Loucy (cell line): ENCODE measurements around the gene PAX6.
"Not testable (repeated sequence)": the region's sequence is repeated elsewhere in the genome, so short reads cannot be mapped to it uniquely, and the experiment has no call there.

Experiments used
- H2AFZ ChIP-seq: fragments of 200-600 bp; sonication (generic); 2 replicates; pipeline ENCODE4 v1.6.0; 2016; ENCODE audit warnings: antibody characterized with exemption, mild to moderate bottlenecking, low read length, moderate library complexity
- H3F3A ChIP-seq: fragments of 200-600 bp; 2 replicates; pipeline ENCODE4 v1.6.0; 2016; ENCODE audit warnings: antibody characterized with exemption, low read depth, mild to moderate bottlenecking
- H3K27me3 ChIP-seq: fragments of 200-600 bp; sonication (generic); 2 replicates; pipeline ENCODE4 v1.6.1; 2014; ENCODE audit warnings: low read length, mild to moderate bottlenecking; ENCODE audit not compliant: insufficient read depth, poor library complexity, severe bottlenecking
- H3K36me3 ChIP-seq: fragments of 200-600 bp; sonication (generic); 2 replicates; pipeline ENCODE4 v1.6.1; 2016; ENCODE audit warnings: low read length; ENCODE audit not compliant: insufficient read depth
- H3K4me1 ChIP-seq: fragments of 200-600 bp; sonication (generic); 2 replicates; pipeline ENCODE4 v1.5.1; 2014; ENCODE audit warnings: low read length, mild to moderate bottlenecking; ENCODE audit not compliant: insufficient read depth, poor library complexity, severe bottlenecking
- H3K4me2 ChIP-seq: fragments of 200-600 bp; sonication (generic); 2 replicates; pipeline ENCODE4 v1.6.0; 2014; ENCODE audit warnings: antibody characterized with exemption, low read length, low read depth, mild to moderate bottlenecking; ENCODE audit not compliant: poor library complexity, severe bottlenecking
- H3K4me3 ChIP-seq: fragments of 200-600 bp; sonication (generic); 2 replicates; pipeline ENCODE4 v1.5.1; 2014; ENCODE audit warnings: low read length, mild to moderate bottlenecking, mixed read lengths; ENCODE audit not compliant: poor library complexity, severe bottlenecking
- H3K79me2 ChIP-seq: fragments of 200-600 bp; sonication (generic); 2 replicates; pipeline ENCODE4 v1.6.1; 2014; ENCODE audit warnings: low read length; ENCODE audit not compliant: insufficient read depth
- H3K9ac ChIP-seq: fragments of 200-600 bp; sonication (generic); 2 replicates; pipeline ENCODE4 v1.6.0; 2014; ENCODE audit warnings: mild to moderate bottlenecking, low read depth, low read length, moderate library complexity; ENCODE audit not compliant: poor library complexity, severe bottlenecking
- H3K9me2 ChIP-seq: fragments of 200-600 bp; sonication (generic); replicated peaks from 2 replicates; pipeline ENCODE4 v1.6.1; 2016; ENCODE audit warnings: low read depth, low read length, mixed read lengths
- H3K9me3 ChIP-seq: fragments of 200-600 bp; sonication (generic); 2 replicates; pipeline ENCODE4 v1.6.1; 2014; ENCODE audit warnings: mild to moderate bottlenecking, antibody characterized with exemption, low read length, low read depth; ENCODE audit not compliant: insufficient read depth
- H4K20me1 ChIP-seq: fragments of 200-600 bp; sonication (generic); 2 replicates; pipeline ENCODE4 v1.6.0; 2014; ENCODE audit warnings: antibody characterized with exemption, low read length, mild to moderate bottlenecking; ENCODE audit not compliant: insufficient read depth, poor library complexity, severe bottlenecking
- EZH2phosphoT487 ChIP-seq: fragments of 200-600 bp; IDR thresholded peaks from 2 replicates; pipeline ENCODE4 v1.6.1; 2018; ENCODE audit warnings: antibody characterized with exemption, mild to moderate bottlenecking, moderate library complexity, borderline replicate concordance
- TF ChIP-seq, protein P1 (sequence below): fragments of 200-600 bp; sonication (generic); conservative IDR thresholded peaks from 2 replicates; pipeline ENCODE4 v1.5.1; 2014; ENCODE audit warnings: mild to moderate bottlenecking, antibody characterized with exemption, low read length

PAX6 gene

DNA sequence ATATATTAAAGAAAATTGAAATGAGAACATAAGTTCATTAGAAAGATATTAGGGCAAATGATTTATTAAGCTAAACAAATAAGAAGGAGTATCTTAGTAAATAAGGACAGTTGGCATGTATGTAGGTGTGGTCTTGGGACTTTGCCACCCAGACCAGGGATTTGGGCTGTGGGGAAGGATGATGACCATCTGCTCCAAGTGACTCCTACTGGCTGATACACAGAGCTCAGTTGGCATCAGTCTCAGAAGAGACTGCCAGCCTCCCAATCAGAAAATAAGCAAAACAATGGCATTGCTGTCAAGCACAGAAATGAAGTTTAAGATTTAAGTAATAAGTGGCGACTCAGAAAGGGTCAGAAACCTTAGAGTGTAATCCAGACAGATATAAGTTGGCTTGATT lies 49.5 kb downstream of the PAX6 start:
- H3K4me1 ChIP-seq = no peaks in the 10 kb centered on the region
- H3K27me3 ChIP-seq = no peaks in the 10 kb centered on the region
- H3K9ac ChIP-seq = no peak overlapping the region
- no peaks in the 10 kb centered on the region for H3K9me3 ChIP-seq
- no peak overlapping the region for H3K4me2 ChIP-seq
- H4K20me1 ChIP-seq = no peaks in the 10 kb centered on the region
- TF ChIP-seq, protein P1, sequence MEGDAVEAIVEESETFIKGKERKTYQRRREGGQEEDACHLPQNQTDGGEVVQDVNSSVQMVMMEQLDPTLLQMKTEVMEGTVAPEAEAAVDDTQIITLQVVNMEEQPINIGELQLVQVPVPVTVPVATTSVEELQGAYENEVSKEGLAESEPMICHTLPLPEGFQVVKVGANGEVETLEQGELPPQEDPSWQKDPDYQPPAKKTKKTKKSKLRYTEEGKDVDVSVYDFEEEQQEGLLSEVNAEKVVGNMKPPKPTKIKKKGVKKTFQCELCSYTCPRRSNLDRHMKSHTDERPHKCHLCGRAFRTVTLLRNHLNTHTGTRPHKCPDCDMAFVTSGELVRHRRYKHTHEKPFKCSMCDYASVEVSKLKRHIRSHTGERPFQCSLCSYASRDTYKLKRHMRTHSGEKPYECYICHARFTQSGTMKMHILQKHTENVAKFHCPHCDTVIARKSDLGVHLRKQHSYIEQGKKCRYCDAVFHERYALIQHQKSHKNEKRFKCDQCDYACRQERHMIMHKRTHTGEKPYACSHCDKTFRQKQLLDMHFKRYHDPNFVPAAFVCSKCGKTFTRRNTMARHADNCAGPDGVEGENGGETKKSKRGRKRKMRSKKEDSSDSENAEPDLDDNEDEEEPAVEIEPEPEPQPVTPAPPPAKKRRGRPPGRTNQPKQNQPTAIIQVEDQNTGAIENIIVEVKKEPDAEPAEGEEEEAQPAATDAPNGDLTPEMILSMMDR = no peak
- TF ChIP-seq EZH2phosphoT487 = no peak
- no peak overlapping the region for H2AFZ ChIP-seq
- H3K36me3 ChIP-seq = no peaks in the 10 kb centered on the region
- H3K9me2 ChIP-seq = no peaks in the 10 kb centered on the region
- no peaks in the 10 kb centered on the region for H3F3A ChIP-seq
- no peaks in the 10 kb centered on the region for H3K79me2 ChIP-seq
- H3K4me3 ChIP-seq = no peak overlapping the region

DNA sequence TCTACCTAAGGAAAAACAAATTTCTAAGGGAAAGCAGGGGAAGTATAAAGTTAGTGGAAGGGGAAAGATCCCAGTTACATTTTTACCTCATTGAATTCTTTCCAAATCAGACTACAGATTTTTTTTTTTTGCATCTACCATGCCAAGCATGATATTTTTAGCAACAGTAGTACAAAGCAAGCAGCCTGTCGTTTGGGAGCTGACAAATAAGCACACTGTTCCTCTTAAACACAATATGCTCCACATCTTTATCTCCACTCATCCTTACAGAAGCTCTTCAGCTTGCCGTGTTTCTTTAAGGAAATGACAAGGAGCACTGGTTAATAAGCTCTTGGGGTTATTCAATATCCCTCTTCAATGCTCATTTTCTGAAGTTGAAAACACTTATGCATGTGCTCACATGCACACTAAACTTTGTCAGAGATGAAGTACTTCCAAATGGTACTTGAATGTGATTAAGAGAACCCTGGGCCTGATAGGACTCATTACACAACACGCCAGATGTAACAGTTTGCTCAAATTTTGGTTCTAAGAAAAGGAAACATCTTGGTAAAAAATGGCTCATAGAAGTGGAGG lies 53.8 kb downstream of the PAX6 start:
- no peaks in the 10 kb centered on the region for H3F3A ChIP-seq
- no peaks in the 10 kb centered on the region for H3K36me3 ChIP-seq
- no peak for TF ChIP-seq EZH2phosphoT487
- TF ChIP-seq, protein P1 = no peak
- no peak overlapping the region for H2AFZ ChIP-seq
- no peaks in the 10 kb centered on the region for H3K9me2 ChIP-seq
- no peak overlapping the region for H3K9ac ChIP-seq
- H3K4me2 ChIP-seq = no peak overlapping the region
- no peaks in the 10 kb centered on the region for H3K9me3 ChIP-seq
- no peaks in the 10 kb centered on the region for H3K79me2 ChIP-seq
- H3K4me3 ChIP-seq = no peak overlapping the region
- H4K20me1 ChIP-seq = no peaks in the 10 kb centered on the region
- H3K4me1 ChIP-seq = no peaks in the 10 kb centered on the region
- no peaks in the 10 kb centered on the region for H3K27me3 ChIP-seq

DNA sequence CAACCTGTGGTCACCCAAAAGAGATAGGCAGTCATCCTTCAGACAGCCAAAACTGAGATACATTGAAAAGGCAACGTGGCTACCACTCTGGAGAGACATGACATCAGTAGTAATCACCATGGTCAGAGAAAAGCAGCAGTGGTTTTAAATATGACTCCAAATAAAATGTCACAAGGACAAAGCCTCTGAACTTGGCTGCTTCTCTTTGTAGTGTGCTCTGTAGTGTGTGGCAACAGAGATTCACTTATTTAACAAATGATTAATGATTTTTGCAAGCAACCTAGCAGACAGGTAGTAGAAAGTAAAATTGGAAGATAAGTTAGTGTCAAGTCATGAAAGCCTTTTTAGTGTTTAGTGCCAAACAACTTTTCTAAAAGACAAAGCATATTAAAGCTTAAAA lies 63.5 kb downstream of the PAX6 start:
- Histone ChIP-seq H3K4me2 (no peak overlapping the region), H3K9me3 (no peaks in the 10 kb centered on the region), H3F3A (peaks cover 7% of the 10 kb centered on the region), H3K36me3 (no peaks in the 10 kb centered on the region), H3K9ac (no peak overlapping the region), H4K20me1 (no peaks in the 10 kb centered on the region), H3K9me2 (no peaks in the 10 kb centered on the region), H2AFZ (no peak overlapping the region), H3K79me2 (no peaks in the 10 kb centered on the region), H3K4me1 (peaks cover 10% of the 10 kb centered on the region), H3K27me3 (no peaks in the 10 kb centered on the region), H3K4me3 (no peak overlapping the region)
- TF ChIP-seq EZH2phosphoT487 = no peak
- TF ChIP-seq, protein P1 = no peak

DNA sequence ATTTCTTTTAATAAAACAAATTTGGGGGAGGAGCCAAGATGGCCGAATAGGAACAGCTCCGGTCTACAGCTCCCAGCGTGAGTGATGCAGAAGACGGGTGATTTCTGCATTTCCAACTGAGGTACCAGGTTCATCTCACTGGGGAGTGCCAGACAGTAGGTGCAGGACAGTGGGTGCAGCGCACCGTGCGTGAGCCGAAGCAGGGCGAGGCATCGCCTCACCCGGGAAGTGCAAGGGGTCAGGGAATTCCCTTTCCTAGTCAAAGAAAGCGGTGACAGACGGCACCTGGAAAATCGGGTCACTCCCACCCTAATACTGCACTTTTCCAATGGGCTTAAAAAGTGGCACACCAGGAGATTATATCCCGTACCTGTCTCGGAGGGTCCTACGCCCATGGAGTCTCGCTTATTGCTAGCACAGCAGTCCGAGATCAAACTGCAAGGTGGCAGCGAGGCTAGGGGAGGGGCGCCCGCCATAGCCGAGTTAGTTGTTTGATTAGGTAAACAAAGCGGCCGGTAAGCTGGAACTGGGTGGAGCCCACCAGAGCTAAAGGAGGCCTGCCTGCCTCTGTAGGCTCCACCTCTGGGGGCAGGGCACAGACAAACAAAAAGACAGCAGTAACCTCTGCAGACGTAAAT lies 70.3 kb downstream of the PAX6 start:
- not testable (repeated sequence) for H3K4me3 ChIP-seq, H3K4me1 ChIP-seq, H3K9ac ChIP-seq, H3K79me2 ChIP-seq, H3K9me3 ChIP-seq, H3F3A ChIP-seq, H3K36me3 ChIP-seq, H3K9me2 ChIP-seq, H3K27me3 ChIP-seq, H3K4me2 ChIP-seq, H2AFZ ChIP-seq, H4K20me1 ChIP-seq
